Stimulated activated CD8-positive, alpha-beta memory T cell treated with anti-CD3 and anti-CD28 coated beads, Interleukin-12 subunit alpha, Interleukin-12 subunit beta, amount 100 ng/mL, for 1 hour (primary cell): Measurements from ENCODE around the gene CBFA2T3.

ENCODE experiments used
- DNase-seq: peaks from one replicate; pipeline ENCODE4 v3.0.0-alpha.2; 2020; ENCODE audit warnings: low read depth

The CBFA2T3 gene

GRCh38 chr16:88962478-88963152 lies 14.4 kb downstream of the CBFA2T3 start:
- DNase-seq = no peak

GRCh38 chr16:88961011-88961410 lies 16.0 kb downstream of the CBFA2T3 start:
- DNase-seq = no peak

GRCh38 chr16:88960516-88960915 lies 16.5 kb downstream of the CBFA2T3 start:
- no peak for DNase-seq

- DNase-seq = no peak
Observed at GRCh38 chr16:88959022-88959421, 18.0 kb downstream of the CBFA2T3 start.

- no peak for DNase-seq
Observed at GRCh38 chr16:88957887-88958577, 19.0 kb downstream of the CBFA2T3 start.

- no peak for DNase-seq
Observed at GRCh38 chr16:88957433-88957767, 19.6 kb downstream of the CBFA2T3 start.

- no peak for DNase-seq
Observed at GRCh38 chr16:88956546-88957432, 20.2 kb downstream of the CBFA2T3 start.

GRCh38 chr16:88955906-88956305 lies 21.1 kb downstream of the CBFA2T3 start:
- no peak for DNase-seq

GRCh38 chr16:88953003-88953690 lies 23.9 kb downstream of the CBFA2T3 start:
- DNase-seq = no peak

GRCh38 chr16:88951989-88952388 lies 25.0 kb downstream of the CBFA2T3 start:
- DNase-seq = no peak

GRCh38 chr16:88951501-88951900 lies 25.5 kb downstream of the CBFA2T3 start:
- no peak for DNase-seq

- DNase-seq = no peak
Observed at GRCh38 chr16:88948781-88949490, 28.1 kb downstream of the CBFA2T3 start.

- DNase-seq = no peak
Observed at GRCh38 chr16:88945473-88945872, 31.5 kb downstream of the CBFA2T3 start.

GRCh38 chr16:88943741-88944140 lies 33.3 kb downstream of the CBFA2T3 start:
- no peak for DNase-seq

- DNase-seq = no peak
Observed at GRCh38 chr16:88943131-88943664, 33.8 kb downstream of the CBFA2T3 start.

- peak; percentile 35 for DNase-seq
Observed at GRCh38 chr16:88941913-88942909, 34.8 kb downstream of the CBFA2T3 start.

- DNase-seq = no peak
Observed at GRCh38 chr16:88940862-88941817, 35.9 kb downstream of the CBFA2T3 start.

- DNase-seq = no peak
Observed at GRCh38 chr16:88939972-88940861, 36.8 kb downstream of the CBFA2T3 start.
